Brain microvascular endothelial cell (primary cell): ENCODE measurements around the gene PRDM16.

Experiments used
- DNase-seq: peaks from one replicate; pipeline ENCODE4 v3.0.0-alpha.2; 2020
- H3K27ac ChIP-seq: fragments of 250-450 bp; sonication (Bioruptor Pico); 2 replicates; pipeline ENCODE4 v1.5.1; 2020; ENCODE audit warnings: mild to moderate bottlenecking, moderate library complexity
- H3K27me3 ChIP-seq: fragments of 250-450 bp; sonication (Bioruptor Pico); replicated peaks from 2 replicates; pipeline ENCODE4 v1.5.1; 2020; ENCODE audit warnings: mild to moderate bottlenecking
- H3K36me3 ChIP-seq: fragments of 250-450 bp; sonication (Bioruptor Pico); replicated peaks from 2 replicates; pipeline ENCODE4 v1.5.1; 2020; ENCODE audit warnings: mild to moderate bottlenecking
- H3K4me3 ChIP-seq: 2 replicates; pipeline ENCODE4 v1.5.1; 2011; ENCODE audit warnings: low read depth, mild to moderate bottlenecking, control low read depth, low read length, moderate library complexity
- CTCF ChIP-seq: IDR thresholded peaks from 2 replicates; pipeline ENCODE4 v1.5.1; 2011; ENCODE audit warnings: low read depth, mild to moderate bottlenecking, moderate library complexity, low read length, control low read depth, inconsistent platforms; ENCODE audit errors: missing control alignments
- in situ Hi-C: cut with HindIII; loops from 2 replicates; pipeline ENCODE4 v1.10.0; 2017; ENCODE audit warnings: low sequenced_read_pairs, low pct_ligation_motif_present

The PRDM16 gene

GRCh38 chr1:3061566-3061965 lies 7.4 kb upstream of the PRDM16 start:
- no peak for DNase-seq
- Histone ChIP-seq H3K27me3 (peaks cover 48% of the 10 kb centered on the region), H3K4me3 (no peak overlapping the region), H3K27ac (no peak overlapping the region), H3K36me3 (no peaks in the 10 kb centered on the region)
- TF ChIP-seq CTCF, result no peak
- in situ Hi-C loops, result loop anchor here (25.0 kb wide), 1 partner anchor 351 kb away; no protein-coding TSS in a partner anchor

GRCh38 chr1:3061981-3062615 lies 6.9 kb upstream of the PRDM16 start:
- no peak overlapping the region for H3K4me3 ChIP-seq
- in situ Hi-C loops, result loop anchor here (25.0 kb wide), 1 partner anchor 350 kb away; no protein-coding TSS in a partner anchor
- no peak overlapping the region for H3K27ac ChIP-seq
- peaks cover 53% of the 10 kb centered on the region for H3K27me3 ChIP-seq
- no peaks in the 10 kb centered on the region for H3K36me3 ChIP-seq
- no peak for TF ChIP-seq CTCF
- DNase-seq, result no peak

- Histone ChIP-seq H3K36me3 (no peaks in the 10 kb centered on the region), H3K27me3 (peaks cover 60% of the 10 kb centered on the region), H3K27ac (no peak overlapping the region), H3K4me3 (no peak overlapping the region)
- DNase-seq, result no peak
- in situ Hi-C loops, result loop anchor here (25.0 kb wide), 1 partner anchor 350 kb away; no protein-coding TSS in a partner anchor
- TF ChIP-seq CTCF, result no peak
Observed at GRCh38 chr1:3062616-3063378, 6.2 kb upstream of the PRDM16 start.

- Histone ChIP-seq H3K27ac (no peak overlapping the region), H3K27me3 (peaks cover 66% of the 10 kb centered on the region), H3K4me3 (no peak overlapping the region), H3K36me3 (no peaks in the 10 kb centered on the region)
- in situ Hi-C loops, result loop anchor here (25.0 kb wide), 1 partner anchor 349 kb away; no protein-coding TSS in a partner anchor
- TF ChIP-seq CTCF, result no peak
- DNase-seq, result no peak
Observed at GRCh38 chr1:3063379-3064295, 5.4 kb upstream of the PRDM16 start.

GRCh38 chr1:3064296-3064850 lies 4.6 kb upstream of the PRDM16 start:
- DNase-seq, result no peak
- TF ChIP-seq CTCF, result no peak
- Histone ChIP-seq H3K27me3 (peaks cover 70% of the 10 kb centered on the region), H3K4me3 (no peak overlapping the region), H3K36me3 (no peaks in the 10 kb centered on the region), H3K27ac (no peak overlapping the region)
- in situ Hi-C loops, result loop anchor here (25.0 kb wide), 1 partner anchor 348 kb away; no protein-coding TSS in a partner anchor
